GM19372 (cell line): ENCODE results near the gene KBTBD6.
"Not testable (repeated sequence)": the region's sequence is repeated elsewhere in the genome, so short reads cannot be mapped to it uniquely, and the experiment has no call there.

Experiments used
- ATAC-seq: cut with Tn5 transposase; IDR thresholded peaks from one replicate; pipeline ENCODE4 v1.9.1; 2021; ENCODE audit warnings: mild to moderate bottlenecking, low read depth, moderate library complexity; ENCODE audit not compliant: unreplicated experiment

KBTBD6 gene

GRCh38 chr13:41136396-41137031 is 3.9 kb upstream of the KBTBD6 start:
- ATAC-seq: no peak

- no peak for ATAC-seq
Measured at GRCh38 chr13:41133951-41134350, 1.3 kb upstream of the KBTBD6 start.

- ATAC-seq: peak; percentile 10
Measured at GRCh38 chr13:41131660-41132511, 716 bp downstream of the KBTBD6 start.

GRCh38 chr13:41131189-41131588 is 1.4 kb downstream of the KBTBD6 start:
- not testable (repeated sequence) for ATAC-seq

GRCh38 chr13:41130356-41130755 is 2.2 kb downstream of the KBTBD6 start:
- no peak for ATAC-seq

GRCh38 chr13:41127701-41128100 is 4.9 kb downstream of the KBTBD6 start:
- no peak for ATAC-seq

GRCh38 chr13:41122838-41123237 is 9.8 kb downstream of the KBTBD6 start:
- no peak for ATAC-seq

- no peak for ATAC-seq
Measured at GRCh38 chr13:41117869-41118268, 14.7 kb downstream of the KBTBD6 start.

GRCh38 chr13:41111454-41111853 is 21.1 kb downstream of the KBTBD6 start:
- ATAC-seq: no peak

GRCh38 chr13:41107584-41108014 is 25.0 kb downstream of the KBTBD6 start:
- no peak for ATAC-seq

- no peak for ATAC-seq
Measured at GRCh38 chr13:41107104-41107571, 25.5 kb downstream of the KBTBD6 start.

GRCh38 chr13:41099986-41100385 is 32.6 kb downstream of the KBTBD6 start:
- no peak for ATAC-seq

- no peak for ATAC-seq
Measured at GRCh38 chr13:41098761-41099160, 33.8 kb downstream of the KBTBD6 start.

GRCh38 chr13:41095681-41096080 is 36.9 kb downstream of the KBTBD6 start:
- ATAC-seq: not testable (repeated sequence)

- ATAC-seq: no peak
Measured at GRCh38 chr13:41085961-41086585, 46.5 kb downstream of the KBTBD6 start.

GRCh38 chr13:41079725-41080124 is 52.9 kb downstream of the KBTBD6 start:
- no peak for ATAC-seq
